GM12878 (cell line): Measurements from ENCODE around the gene PLA2G5.

Source experiments
- EP300 ChIP-seq, 2 experiments: fragments of 150-350 bp in 1 of 2; IDR thresholded peaks; 2 replicates each; pipeline ENCODE4 v1.6.1; 2011 to 2012; ENCODE audit warnings: low read depth in 2 of 2, low read length in 2 of 2, borderline replicate concordance in 1 of 2, improper control_type of control experiment in 1 of 2, inconsistent platforms in 1 of 2; ENCODE audit not compliant: control insufficient read depth in 1 of 2
- ESRRA ChIP-seq: IDR thresholded peaks from 2 replicates; pipeline ENCODE4 v1.6.1; 2012; ENCODE audit warnings: mild to moderate bottlenecking, low read length, improper control_type of control experiment
- ETV6 ChIP-seq, 2 experiments: fragments of 450-650 bp in 1 of 2; IDR thresholded peaks in 1 of 2; conservative IDR thresholded peaks in 1 of 2; 2 replicates each; pipeline ENCODE4 v1.6.1; 2014; ENCODE audit warnings: antibody characterized with exemption in 1 of 2, borderline replicate concordance in 1 of 2, low read depth in 1 of 2, mild to moderate bottlenecking in 1 of 2, moderate library complexity in 1 of 2
- MAX ChIP-seq: IDR thresholded peaks from 2 replicates; pipeline ENCODE4 v1.6.1; 2012; ENCODE audit warnings: low read depth, low read length, improper control_type of control experiment
- POLR2A ChIP-seq: IDR thresholded peaks from 2 replicates; pipeline ENCODE4 v1.6.1; 2011; ENCODE audit warnings: low read depth, mild to moderate bottlenecking, low read length
- RAD21 ChIP-seq: IDR thresholded peaks from 2 replicates; pipeline ENCODE4 v1.6.1; 2011; ENCODE audit warnings: mild to moderate bottlenecking, low read depth, low read length, moderate library complexity; ENCODE audit not compliant: insufficient read depth
- SIN3A ChIP-seq: IDR thresholded peaks from 2 replicates; pipeline ENCODE4 v1.6.1; 2012; ENCODE audit warnings: low read depth, low read length, improper control_type of control experiment
- SUPT20H ChIP-seq: IDR thresholded peaks from 2 replicates; pipeline ENCODE4 v1.6.1; 2011; ENCODE audit warnings: low read depth, mild to moderate bottlenecking, low read length, moderate library complexity, borderline replicate concordance; ENCODE audit not compliant: control insufficient read depth
- YY1 ChIP-seq: IDR thresholded peaks from 2 replicates; pipeline ENCODE4 v1.6.1; 2011; ENCODE audit warnings: low read depth, mild to moderate bottlenecking, low read length
- TF ChIP-seq, protein P1 (sequence below), 3 experiments: IDR thresholded peaks in 2 of 3; conservative IDR thresholded peaks in 1 of 3; 2 replicates each; pipeline ENCODE4 v1.5.1; 2011; ENCODE audit warnings: low read depth in 3 of 3, low read length in 3 of 3, mild to moderate bottlenecking in 3 of 3, control low read depth in 2 of 3, moderate library complexity in 2 of 3, inconsistent platforms in 1 of 3, mixed read lengths in 1 of 3; ENCODE audit not compliant: control insufficient read depth in 2 of 3, insufficient read depth in 1 of 3; ENCODE audit errors: extremely low read depth in 1 of 3

GRCh38 chr1:20082772-20083171 is 12.8 kb downstream of the PLA2G5 start:
- no peak for TF ChIP-seq ETV6 (conservative IDR thresholded peaks at IDR 0.05 in 1 of 2, IDR thresholded peaks at IDR 0.05 in 1 of 2; ENCODE audit: borderline replicate concordance in 1 of 2, low read depth in 1 of 2)
- TF ChIP-seq ESRRA = no peak
- no peak for TF ChIP-seq RAD21
- TF ChIP-seq, protein P1, sequence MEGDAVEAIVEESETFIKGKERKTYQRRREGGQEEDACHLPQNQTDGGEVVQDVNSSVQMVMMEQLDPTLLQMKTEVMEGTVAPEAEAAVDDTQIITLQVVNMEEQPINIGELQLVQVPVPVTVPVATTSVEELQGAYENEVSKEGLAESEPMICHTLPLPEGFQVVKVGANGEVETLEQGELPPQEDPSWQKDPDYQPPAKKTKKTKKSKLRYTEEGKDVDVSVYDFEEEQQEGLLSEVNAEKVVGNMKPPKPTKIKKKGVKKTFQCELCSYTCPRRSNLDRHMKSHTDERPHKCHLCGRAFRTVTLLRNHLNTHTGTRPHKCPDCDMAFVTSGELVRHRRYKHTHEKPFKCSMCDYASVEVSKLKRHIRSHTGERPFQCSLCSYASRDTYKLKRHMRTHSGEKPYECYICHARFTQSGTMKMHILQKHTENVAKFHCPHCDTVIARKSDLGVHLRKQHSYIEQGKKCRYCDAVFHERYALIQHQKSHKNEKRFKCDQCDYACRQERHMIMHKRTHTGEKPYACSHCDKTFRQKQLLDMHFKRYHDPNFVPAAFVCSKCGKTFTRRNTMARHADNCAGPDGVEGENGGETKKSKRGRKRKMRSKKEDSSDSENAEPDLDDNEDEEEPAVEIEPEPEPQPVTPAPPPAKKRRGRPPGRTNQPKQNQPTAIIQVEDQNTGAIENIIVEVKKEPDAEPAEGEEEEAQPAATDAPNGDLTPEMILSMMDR (IDR thresholded peaks at IDR 0.05 in 2 of 3, conservative IDR thresholded peaks at IDR 0.05 in 1 of 3; ENCODE audit: control insufficient read depth in 2 of 3, extremely low read depth in 1 of 3, insufficient read depth in 1 of 3, low read depth in 3 of 3, low read length in 3 of 3) = no peak
- TF ChIP-seq SIN3A = no peak
- no peak for TF ChIP-seq MAX
- no peak for TF ChIP-seq POLR2A
- no peak for TF ChIP-seq SUPT20H
- no peak for TF ChIP-seq YY1
- no peak for TF ChIP-seq EP300 (IDR thresholded peaks at IDR 0.05; ENCODE audit: borderline replicate concordance in 1 of 2, control insufficient read depth in 1 of 2, low read depth in 2 of 2, low read length in 2 of 2)
